Measurements from ENCODE around the gene AP4S1.
"Not testable (repeated sequence)": the region's sequence is repeated elsewhere in the genome, so short reads cannot be mapped to it uniquely, and the experiment has no call there.

AP4S1 gene

DNA sequence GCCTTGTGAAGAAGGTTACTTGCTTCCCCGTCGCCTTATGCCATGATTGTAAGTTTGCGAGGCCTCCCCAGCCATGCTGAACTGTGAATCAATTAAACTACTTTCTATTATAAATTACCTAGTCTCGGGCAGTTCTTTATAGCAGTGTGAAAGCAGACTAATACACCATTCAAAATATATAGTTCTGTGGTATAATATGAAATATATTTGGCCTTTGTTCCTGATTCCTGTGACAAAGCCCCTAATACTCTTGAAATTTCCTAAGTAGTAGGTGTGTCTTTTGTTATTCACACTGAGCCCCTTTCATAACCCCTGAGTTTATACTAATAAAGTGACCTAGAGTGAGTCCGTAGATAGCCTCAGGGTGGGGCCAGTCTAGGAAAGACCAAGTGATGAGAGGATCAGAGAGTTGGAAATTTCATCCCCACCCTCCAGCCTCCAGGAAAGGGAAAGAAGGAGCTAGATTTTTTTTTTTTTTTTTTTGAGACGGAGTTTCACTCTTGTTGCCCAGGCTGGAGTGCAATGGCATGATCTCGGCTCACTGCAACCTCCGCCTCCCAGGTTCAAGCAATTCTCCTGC is 20.1 kb downstream of the AP4S1 start:
- DNase-seq, result no peak

DNA sequence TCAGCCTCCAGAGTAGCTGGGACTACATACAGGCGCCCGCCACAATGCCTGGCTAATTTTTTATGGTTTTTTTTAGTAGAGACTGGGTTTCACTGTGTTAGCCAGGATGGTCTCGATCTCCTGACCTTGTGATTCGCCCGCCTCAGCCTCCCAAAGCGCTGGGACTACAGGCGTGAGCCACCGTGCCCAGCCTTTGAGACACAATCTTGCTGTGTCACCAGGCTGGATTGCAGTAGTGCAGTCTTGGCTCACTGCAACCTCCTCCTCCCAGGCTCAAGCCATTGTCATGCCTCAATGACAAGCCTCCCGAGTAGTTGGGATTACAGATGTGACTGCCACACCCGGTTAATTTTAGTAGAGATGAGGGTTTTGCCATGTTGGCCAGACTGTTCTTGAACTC is 22.1 kb downstream of the AP4S1 start:
- no peak for DNase-seq

DNA sequence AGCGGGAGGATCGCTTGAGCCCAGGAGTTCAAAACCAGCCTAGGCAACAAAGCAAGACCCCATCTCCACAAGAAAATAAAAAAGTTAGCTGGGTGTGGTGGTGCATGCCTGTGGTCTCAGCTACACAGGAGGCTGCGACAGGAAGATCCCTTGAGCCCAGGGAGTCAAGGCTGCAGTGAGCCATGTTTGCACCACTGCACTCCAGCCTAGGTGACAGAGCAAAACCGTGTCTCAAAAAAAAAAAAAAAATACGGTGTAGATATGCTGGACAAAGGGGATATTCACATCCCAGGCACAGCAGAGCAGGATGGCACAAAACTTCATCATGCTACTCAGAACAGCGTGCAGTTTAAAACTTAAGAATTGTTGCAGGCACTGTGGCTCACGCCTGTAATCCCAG is 25.6 kb downstream of the AP4S1 start:
- DNase-seq, result no peak

DNA sequence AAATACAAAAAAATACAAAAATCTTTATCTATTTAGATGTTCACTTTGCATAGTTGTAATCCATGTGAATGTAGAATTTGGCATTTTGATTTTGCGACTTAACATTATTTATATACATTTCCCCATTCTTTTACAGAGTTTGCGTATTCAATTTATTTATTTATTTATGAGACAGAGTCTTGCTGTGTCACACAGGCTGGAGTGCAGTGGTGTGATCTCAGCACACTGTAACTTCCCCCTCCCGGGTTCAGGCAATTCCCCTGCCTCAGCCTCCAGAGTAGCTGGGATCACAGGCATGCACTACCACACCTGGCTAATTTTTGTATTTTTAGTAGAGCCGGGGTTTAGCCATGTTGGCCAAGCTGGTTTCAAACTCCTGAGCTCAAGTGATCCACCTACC is 26.1 kb downstream of the AP4S1 start:
- DNase-seq, result no peak

DNA sequence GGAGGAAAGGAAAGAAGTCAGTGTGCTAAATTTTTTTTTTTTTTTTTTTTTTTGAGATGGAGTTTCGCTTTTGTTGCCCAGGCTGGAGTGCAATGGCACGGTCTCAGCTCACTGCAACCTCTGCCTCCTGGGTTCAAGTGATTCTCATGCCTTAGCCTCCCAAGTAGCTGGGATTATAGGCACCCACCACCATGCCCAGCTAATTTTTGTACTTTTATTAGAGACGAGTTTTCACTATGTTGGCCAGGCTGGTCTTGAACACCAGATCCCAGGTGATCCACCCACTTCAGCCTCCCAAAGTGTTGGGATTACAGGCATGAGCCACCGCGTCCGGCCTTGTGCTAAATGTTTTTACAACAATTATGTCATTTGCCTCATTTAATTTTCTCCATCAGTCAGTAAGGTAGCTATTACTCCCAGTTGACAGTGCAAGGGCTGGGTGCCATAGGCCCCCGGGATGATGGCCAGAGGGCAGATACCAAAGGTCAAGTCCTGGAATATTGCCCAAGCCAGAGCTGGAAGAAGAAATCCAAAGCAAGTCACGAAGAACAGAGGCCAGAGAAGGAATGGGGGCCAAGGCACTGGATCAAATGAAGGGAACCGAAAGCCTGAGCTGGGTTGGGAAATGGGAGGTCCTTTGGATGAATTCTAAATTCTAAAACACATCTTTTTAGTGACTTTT is 27.6 kb downstream of the AP4S1 start:
- DNase-seq, result not testable (repeated sequence)

DNA sequence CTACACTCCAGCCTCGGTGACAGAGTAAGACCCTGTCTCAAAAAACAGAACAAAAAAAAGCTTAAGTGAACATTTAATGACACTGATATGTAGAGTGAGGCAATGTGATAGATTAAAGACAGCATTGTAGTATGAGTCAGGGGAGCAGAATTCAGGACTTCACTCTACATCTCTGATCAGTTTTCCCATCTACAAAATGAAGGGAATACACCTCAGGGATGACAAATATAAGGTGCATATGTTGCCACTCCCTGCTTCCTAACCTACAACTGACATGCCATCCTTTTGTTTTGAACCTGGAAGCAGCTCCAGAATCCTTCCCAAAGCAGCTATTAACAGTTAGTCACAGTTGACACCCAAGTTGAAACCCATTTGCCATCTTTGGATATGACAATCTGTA is 31.6 kb downstream of the AP4S1 start:
- DNase-seq, result no peak

DNA sequence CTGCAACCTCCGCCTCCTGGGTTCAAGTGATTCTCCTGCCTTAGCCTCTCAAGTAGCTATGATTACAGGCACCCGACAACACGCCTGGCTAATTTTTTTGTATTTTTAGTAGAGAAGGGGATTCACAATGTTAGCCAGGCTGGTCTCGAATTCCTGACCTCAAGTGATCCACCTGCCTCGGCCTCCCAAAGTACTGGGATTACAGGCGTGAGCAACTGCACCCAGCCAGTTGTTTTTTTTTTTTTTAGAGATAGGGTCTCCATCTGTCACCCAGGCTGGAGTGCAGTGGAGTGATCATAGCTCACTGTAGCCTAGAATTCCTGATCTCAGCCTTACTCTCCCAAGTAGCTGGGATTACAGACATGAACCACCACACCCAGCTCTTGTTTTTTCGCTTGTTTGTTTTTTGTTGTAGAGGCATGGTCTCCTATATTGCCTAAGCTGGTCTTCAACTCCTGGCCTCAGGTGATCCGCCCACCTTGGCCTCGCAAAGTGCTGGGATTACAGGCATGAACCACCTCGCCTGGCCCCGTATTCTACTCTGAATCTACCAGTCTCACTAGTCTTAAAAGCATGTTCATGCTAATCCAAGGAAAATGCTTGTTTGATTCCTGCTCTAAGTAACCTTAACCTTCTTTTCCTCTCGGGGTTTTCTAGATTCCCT is 32.4 kb downstream of the AP4S1 start:
- no peak for DNase-seq

DNA sequence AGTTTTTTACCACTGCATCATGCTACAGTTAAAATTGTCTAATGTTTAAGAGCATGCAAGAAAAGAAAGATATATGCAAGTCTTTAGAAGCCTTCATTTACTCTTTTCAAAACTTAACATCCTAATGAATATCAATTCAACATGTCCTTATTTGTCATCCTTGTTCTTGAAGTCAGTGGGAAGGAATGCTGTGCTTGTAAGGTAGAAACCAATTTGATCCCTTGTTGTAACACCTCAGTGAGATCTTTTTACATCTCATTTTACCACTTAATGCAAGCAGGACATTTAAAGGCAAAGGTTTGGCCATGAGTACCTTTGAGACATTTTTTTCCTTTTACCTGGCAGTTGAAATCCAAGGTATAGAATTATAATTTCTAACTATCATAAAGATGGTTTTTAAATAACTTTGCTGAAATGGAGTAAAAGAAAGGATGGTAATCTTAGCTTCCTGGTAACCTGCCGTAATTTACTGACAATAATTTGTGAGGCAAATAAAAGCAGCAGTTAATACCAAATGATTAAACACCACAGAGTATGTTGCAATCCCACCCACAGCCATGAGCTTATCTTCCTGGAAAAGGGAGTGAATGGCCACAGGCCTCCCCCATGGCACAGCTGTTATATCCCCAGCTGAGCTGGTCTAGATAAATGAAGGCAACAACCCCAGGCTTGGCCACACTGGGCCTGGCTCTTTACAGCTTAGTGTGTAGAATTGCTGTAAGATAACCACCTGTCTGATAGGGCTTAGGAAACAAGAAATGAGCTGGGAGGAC is 33.9 kb downstream of the AP4S1 start:
- peak; percentile 75 for DNase-seq

DNA sequence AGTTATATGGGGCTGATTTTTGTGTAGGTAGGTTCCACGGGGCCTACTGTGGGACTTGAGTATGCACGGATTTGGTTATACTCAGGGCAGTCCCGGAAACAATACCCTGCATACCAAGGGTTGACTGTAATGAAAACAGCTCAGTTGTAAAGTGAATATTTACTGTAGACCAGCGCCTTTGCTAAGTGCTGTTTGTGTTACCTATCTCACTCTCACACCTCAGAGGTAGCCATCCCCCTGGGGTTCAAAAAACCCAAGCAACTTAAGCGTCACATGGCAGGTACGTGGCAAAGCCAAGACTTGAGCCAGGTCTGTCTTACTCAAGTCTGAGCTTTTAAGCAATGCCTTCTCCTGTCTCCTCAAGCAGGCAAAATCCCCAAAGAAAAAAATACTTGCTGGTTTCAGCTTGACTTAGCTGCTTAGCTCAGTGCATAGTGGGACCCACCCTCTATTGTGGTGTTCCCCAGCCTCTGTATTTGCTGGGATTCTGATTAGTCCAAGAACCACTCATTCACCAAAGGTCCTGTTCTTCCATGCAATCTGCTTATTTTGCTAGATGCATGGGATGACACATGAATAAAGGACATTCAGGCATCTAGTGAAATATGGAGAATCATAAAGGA is 34.9 kb downstream of the AP4S1 start:
- DNase-seq, result no peak

DNA sequence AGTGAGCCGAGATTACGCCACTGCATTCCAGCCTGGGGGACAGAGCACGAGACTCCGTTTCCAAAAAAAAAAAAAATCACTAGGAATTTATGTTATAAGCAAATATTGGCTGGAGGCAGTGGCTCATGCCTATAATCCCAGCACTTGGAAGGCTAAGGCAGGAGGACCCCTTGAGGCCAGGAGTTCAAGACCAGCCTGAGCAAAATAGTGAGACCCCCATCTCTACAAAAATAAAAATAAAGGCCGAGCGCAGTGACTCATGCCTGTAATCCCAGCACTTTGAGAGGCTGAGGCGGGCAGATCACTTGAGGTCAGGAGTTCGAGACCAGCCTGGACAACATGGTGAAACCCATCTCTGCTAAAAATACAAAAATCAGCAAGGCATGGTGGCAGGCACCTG is 37.5 kb downstream of the AP4S1 start:
- DNase-seq, result not testable (repeated sequence)

DNA sequence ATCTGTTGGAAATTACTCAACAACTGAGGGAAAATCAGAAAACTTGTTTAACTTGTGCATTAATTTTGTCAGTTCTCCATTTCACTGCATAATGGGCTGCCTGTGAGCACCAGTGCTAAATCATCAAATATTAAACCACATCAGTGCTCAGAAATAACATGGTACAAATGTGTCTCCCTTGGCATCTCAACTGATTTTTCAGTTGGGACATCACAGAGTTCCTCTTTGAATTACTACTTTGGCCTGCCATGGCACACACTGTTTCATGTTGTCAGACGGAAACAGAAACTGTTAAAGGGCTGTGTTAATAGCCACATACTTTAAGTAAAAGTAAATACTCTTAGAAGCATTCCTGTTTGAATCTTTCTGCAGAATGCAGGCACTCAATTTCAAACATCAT is 42.8 kb downstream of the AP4S1 start:
- DNase-seq, result no peak

DNA sequence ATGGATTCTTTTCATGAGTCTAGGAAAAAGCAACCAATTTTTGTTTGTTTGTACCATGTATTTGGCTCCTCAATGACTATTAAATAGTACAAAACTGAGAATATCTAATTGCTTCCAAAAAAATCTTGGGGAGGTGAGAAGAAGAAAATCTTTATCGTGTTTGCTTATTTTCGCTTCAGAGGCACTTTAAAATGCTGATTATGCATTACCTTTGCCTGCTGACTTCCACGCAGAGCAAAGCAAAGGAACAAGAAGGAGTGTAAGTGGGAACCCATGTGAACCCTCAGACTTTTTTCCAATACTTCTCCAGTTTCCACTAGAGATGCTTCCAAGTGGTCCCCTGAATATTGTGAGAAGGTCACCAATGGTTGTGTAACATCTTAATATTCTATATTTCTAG is 43.9 kb downstream of the AP4S1 start:
- DNase-seq, result no peak

DNA sequence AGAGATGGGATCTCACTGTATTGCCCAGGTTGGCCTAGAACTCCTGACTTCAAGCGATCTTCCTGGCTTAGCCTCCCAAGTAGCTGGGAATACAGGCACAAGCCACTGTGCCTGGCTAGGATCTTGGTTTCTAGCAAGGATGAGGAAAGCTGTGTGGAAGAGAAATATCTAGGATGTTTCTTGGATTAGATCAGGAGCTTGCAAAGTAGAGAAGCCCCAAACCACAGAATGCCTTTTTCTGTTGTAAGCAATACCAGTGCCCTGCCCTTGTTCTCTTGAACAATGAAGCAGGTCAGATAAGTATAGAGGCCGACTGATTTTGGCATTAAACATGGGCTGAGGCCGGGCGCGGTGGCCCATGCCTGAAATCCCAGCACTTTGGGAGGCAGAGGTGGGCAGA is 45.0 kb downstream of the AP4S1 start:
- peak; percentile 96 for DNase-seq

DNA sequence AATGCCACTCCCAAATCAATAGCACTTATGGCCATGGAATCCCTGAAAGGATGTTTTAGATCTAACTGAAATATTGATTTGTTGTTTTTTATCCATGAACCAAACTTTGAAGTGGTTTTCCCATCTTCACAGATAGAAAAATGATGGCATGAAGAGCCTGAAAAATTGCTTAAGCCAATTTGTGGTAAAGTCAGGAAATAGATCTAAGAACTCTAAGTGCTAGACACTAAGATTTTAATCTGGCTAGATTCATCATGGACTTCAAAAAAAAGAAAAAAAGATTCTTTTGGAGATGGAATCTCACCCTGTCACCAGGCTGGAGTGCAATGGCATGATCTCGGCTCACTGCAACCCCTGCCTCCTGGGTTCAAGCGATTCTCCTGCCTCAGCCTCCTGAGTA is 45.7 kb downstream of the AP4S1 start:
- peak; percentile 42 for DNase-seq

DNA sequence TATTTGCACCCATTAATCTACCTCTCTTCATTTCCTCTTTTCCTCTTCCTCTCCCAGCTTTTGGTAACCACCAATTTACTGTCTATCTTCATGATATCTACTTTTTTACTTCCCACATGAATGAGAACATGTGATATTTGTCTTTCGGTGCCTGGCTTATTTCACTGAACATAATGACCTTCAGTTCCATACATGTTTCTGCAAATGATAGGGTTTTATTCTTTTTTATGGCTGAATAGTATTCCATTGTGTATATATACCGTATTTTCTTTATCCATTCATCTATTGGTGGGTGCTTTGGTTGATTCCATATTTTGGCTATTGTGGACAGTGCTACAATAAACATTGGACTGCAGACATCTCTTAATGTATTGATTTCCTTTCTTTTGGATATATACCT is 49.7 kb downstream of the AP4S1 start:
- no peak for DNase-seq

DNA sequence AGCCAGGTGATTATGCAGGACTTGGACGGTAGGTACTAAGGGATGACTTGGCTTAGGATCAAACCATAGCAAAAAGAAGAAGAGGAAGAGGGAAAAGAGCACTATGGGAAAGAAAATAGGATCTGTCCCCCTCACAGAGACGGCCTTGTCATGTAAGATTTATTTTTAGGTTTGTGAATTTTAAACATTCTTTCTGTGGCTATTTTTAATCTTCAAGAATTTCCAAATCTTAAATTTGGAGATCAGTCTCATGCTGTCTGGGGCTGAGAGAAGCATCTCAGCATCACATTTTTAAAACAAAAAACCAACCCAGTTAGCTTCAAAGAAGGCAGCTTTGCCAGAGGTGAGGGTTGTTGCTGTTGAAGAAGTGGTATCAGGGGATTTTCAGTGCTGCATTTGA is 53.3 kb downstream of the AP4S1 start:
- no peak for DNase-seq

DNA sequence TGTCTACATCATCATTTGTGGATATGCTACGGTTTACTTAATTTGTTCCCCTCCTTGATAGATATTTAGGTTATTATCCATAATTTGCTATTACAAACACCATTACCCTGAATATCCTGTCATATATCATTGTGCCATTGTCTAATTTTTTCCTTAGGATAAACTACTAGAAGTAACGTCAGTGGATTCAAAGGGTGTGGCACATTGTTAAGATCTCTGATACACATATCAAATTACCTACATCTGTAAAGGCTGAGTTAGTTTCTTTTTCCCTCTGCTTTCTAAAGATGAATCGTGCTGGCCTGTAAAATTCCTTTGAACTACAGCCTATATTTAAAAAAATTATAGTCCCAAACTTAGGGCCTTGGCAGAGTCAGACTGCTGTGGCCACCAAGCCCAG is 54.6 kb downstream of the AP4S1 start:
- DNase-seq, result no peak

DNA sequence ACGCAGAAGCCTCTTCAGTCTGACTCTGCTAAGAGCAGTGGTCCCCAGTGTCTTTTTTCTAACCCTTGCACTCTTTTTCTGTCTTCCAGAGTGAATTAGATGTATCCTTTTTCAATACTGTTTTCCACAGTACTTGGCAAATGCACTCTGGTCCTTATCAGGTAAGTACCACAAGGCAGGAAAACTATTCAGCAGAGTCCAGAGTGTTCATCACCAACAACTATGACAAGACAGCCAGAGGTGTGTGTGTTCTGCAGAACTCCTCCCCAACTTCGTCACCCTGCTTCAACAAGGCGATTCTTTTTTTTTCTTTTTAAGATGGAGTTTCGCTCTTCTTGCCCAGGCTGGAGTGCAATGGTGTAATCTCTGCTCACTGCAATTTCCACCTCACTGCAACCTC is 55.0 kb downstream of the AP4S1 start:
- DNase-seq, result no peak

DNA sequence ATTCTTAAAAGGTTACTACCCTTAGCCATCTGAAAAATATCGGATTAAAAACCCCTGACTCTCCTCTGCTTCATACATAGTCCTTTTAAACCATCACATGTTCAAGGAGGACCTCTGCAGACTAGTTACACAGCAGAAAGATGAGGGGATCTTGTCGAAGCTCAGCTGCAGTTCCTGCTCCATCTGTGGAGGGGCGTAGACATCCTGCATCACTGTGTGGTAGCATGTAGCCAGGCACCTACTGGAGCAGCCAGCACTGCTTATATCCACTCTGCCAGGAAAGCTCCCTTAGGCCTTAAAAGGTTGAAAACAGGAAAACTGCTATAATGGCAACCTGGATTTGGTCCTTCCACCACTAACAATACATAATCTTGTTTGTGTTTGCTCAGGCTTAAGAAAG is 58.3 kb downstream of the AP4S1 start:
- no peak for DNase-seq

DNA sequence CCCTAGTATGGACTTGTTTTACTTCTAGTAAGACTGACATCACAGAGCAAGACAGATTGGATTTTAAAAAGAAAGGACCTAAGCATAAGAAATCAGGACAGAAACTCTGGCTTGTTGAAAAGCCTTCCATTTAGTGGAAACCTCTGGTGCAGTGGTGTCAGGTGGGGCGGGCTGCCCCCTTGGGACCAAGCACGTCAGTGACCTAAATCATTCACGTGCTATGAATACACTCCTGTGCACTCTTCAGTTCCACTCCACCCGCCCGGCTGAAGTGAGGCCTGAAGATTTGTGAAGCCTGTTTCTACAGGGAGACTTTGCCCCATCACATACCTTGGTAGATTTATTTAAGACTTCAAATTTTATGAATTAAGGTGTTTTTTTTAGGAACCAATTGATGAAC is 58.9 kb downstream of the AP4S1 start:
- no peak for DNase-seq

DNA sequence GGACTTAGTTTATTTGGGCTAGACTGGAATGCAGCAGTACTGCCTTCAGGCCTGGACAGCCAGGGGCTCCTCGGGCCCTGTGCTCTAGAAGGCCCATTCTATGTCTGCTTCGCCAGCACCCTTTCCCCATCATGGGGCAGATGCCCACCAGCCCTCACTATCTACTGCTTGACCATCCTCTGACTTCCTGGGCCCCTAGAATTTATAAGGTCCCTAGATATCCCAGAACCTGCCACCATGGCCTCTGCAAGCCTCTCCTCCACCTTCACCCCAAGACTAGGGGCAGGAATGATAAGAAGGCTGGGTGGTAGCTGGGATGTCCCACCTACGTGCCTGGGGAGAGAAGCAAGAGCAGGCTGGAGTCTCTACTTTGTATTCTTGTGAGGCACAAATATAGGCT is 59.6 kb downstream of the AP4S1 start:
- no peak for DNase-seq

DNA sequence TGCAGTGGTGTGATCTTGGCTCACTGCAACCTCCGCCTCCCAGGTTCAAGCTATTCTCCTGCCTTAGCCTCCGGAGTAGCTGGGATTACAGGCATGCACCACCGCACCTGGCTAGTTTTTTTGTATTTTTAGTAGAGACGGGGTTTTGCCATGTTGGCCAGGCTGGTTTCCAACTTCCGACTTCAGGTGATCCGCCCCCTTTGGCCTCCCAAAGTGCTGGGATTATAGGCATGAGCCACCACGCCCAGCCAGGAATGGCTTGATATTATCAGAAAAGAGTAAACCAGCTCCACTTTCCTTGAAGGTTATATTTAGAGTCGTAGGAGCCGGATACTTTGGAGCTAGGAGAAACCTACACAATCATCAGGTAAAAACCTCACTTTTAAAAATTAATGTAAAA is 61.0 kb downstream of the AP4S1 start:
- DNase-seq, result not testable (repeated sequence)

Data from fibroblast of skin of abdomen (primary cell).